Panc1 (cell line): ENCODE results near the gene TUBGCP3. TPM values are rescaled to one million over a fixed set of nuclear protein-coding genes. Genes with fewer than 3 reads are reported as not detected.

Experiments used
- ATAC-seq: fragments of 200-7000 bp; cut with Tn5 transposase; 2 replicates; pipeline ENCODE4 v1.9.1; 2020; ENCODE audit warnings: mild to moderate bottlenecking, moderate library complexity
- BruUV-seq: library from RNA; stranded (reverse); fragments of 400-500 nt; replicated peaks from 2 replicates; lab custom pipeline; 2021; lab: Mats Ljungman, UMichigan
- CTCF ChIA-PET: fragments of 300-600 bp; sonication (Branson Sonifier 250); formaldehyde crosslinking; loops from one replicate; lab custom pipeline; 2022; ENCODE audit warnings: antibody characterized with exemption; lab: Charles Lee
- POLR2A ChIA-PET: fragments of 300-600 bp; sonication (Branson Sonifier 250); formaldehyde crosslinking; loops from one replicate; lab custom pipeline; 2022; ENCODE audit warnings: antibody characterized with exemption; lab: Charles Lee
- DNase-seq: peaks from one replicate; pipeline ENCODE4 v3.0.0-alpha.2; 2010; ENCODE audit warnings: low read depth, low spot score
- H3K27ac ChIP-seq: 2 replicates; pipeline ENCODE4 v1.5.1; 2011; ENCODE audit warnings: mild to moderate bottlenecking, low read length, inconsistent platforms
- H3K27me3 ChIP-seq: fragments of 200-500 bp; sonication (Bioruptor generic); 2 replicates; pipeline ENCODE4 v1.6.0; 2014; ENCODE audit warnings: low read length, inconsistent platforms; ENCODE audit not compliant: control insufficient read depth, insufficient read depth
- H3K36me3 ChIP-seq: fragments of 200-500 bp; sonication (Bioruptor generic); 2 replicates; pipeline ENCODE4 v1.5.1; 2014; ENCODE audit warnings: inconsistent platforms, mild to moderate bottlenecking, low read length, moderate library complexity; ENCODE audit not compliant: control insufficient read depth, insufficient read depth
- H3K4me1 ChIP-seq: 2 replicates; pipeline ENCODE4 v1.5.1; 2011; ENCODE audit warnings: inconsistent platforms, mild to moderate bottlenecking, low read length, moderate library complexity; ENCODE audit not compliant: control insufficient read depth, insufficient read depth
- H3K4me3 ChIP-seq, 2 experiments: 2 replicates each; pipeline ENCODE4 v1.5.1; 2011 to 2012; ENCODE audit warnings: low read depth in 2 of 2, low read length in 2 of 2, mild to moderate bottlenecking in 2 of 2, inconsistent platforms in 1 of 2, moderate library complexity in 1 of 2
- H3K9me3 ChIP-seq: fragments of 200-500 bp; sonication (Bioruptor generic); 2 replicates; pipeline ENCODE4 v1.5.1; 2014; ENCODE audit warnings: low read depth, mild to moderate bottlenecking, inconsistent platforms, low read length, moderate library complexity; ENCODE audit not compliant: control insufficient read depth, insufficient read depth
- POLR2AphosphoS5 ChIP-seq: IDR thresholded peaks from 2 replicates; pipeline ENCODE4 v1.6.1; 2012; ENCODE audit warnings: mild to moderate bottlenecking, low read depth, low read length, moderate library complexity
- SIN3A ChIP-seq: IDR thresholded peaks from 2 replicates; pipeline ENCODE4 v1.6.1; 2012; ENCODE audit warnings: low read depth, mild to moderate bottlenecking, low read length, moderate library complexity, borderline replicate concordance; ENCODE audit not compliant: insufficient read depth
- TCF7L2 ChIP-seq: IDR thresholded peaks from 2 replicates; pipeline ENCODE4 v1.6.1; 2011; ENCODE audit warnings: mild to moderate bottlenecking, low read depth, low read length, inconsistent platforms
- in situ Hi-C: cut with HindIII; loops from 2 replicates; pipeline ENCODE4 v1.10.0; 2016; ENCODE audit warnings: low sequenced_read_pairs, low pct_unique_long_range_greater_than_20kb
- intact Hi-C: fragments of 100-400 bp; cut with micrococcal nuclease; formaldehyde crosslinking; loops from one replicate; pipeline ENCODE4 v1.10.0; 2022; ENCODE audit not compliant: unreplicated experiment
- total RNA-seq: library from RNA; stranded (reverse); gene quantifications from one replicate; pipeline ENCODE4 v1.2.1, GENCODE V29; 2021; ENCODE audit not compliant: unreplicated experiment
- TF ChIP-seq, protein P1 (sequence below), 2 experiments: IDR thresholded peaks; 2 replicates each; pipeline ENCODE4 v1.6.1; 2011 to 2012; ENCODE audit warnings: low read depth in 2 of 2, control low read depth in 1 of 2, low read length in 1 of 2, mild to moderate bottlenecking in 1 of 2, moderate library complexity in 1 of 2; ENCODE audit not compliant: insufficient read depth in 1 of 2
- TF ChIP-seq, protein P2 (sequence below): fragments of 450-650 bp; IDR thresholded peaks from 2 replicates; pipeline ENCODE4 v1.5.1; 2017; ENCODE audit warnings: mild to moderate bottlenecking

Gene TUBGCP3
- total RNA-seq, 1 experiment from 2014 or later, result 28.4 TPM

DNA sequence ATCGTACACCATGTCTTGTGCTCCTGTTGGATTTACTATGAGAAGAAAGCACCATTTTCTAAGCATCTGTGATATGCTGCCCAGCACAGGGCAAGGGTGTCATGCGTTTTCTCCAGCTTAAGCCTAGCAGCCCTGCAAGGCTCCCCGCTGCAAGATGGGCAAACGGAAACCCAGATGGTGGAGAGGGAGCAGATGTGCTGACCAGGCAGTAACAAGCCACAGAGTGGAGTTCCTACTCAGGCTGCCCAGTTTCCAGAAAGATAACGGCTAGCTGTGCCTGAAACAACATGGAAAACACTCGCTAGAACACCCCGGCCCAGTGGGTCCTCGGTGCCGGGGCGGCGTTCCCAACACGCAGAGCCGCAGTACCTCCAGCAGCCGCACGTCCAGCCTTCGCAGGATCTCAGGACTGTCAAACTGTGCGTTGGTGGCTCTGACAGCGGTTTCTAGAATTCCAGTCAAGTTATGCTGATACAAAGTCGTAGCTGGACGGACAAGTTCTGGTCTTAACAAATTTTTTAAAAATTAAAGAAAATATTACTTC, 68.4 kb downstream of the TUBGCP3 start:
- intact Hi-C loops, result no loop called here
- peaks cover 6% of the 10 kb centered on the region; the same call in 1 of the 2 replicates for H3K36me3 ChIP-seq
- POLR2A ChIA-PET, result no interaction called here

DNA sequence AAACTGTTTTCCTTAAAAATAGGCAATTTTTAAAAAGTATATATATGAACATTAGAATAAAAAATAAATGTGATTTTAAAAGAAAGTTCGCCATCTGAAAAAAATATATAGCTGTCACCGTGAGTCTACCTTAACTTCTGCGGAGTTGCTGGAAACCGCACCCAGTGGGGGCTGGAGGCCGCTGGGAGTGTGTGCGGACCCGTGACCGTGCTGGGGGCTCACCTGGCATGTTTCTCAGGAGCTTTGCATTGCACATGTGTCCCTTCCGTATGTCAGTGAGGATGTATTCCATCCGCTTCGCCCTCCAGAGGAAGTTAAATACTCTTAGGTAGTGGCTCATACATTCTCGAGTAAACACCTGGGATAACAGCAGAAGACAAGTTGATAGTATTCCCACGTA, 71.7 kb downstream of the TUBGCP3 start:
- peaks cover 6% of the 10 kb centered on the region; the same call in 1 of the 2 replicates for H3K36me3 ChIP-seq
- no peak for DNase-seq
- H3K27ac ChIP-seq, result no peak overlapping the region
- H3K9me3 ChIP-seq, result no peaks in the 10 kb centered on the region
- POLR2A ChIA-PET, result no interaction called here
- in situ Hi-C loops (no loop called here), intact Hi-C loops (no loop called here)
- no peak for ATAC-seq
- no peaks in the 10 kb centered on the region for H3K4me1 ChIP-seq
- H3K4me3 ChIP-seq, result no peak overlapping the region
- no TSS peak for BruUV-seq
- no peaks in the 10 kb centered on the region for H3K27me3 ChIP-seq
- CTCF ChIA-PET, result no interaction called here
- TF ChIP-seq TCF7L2 (no peak), POLR2AphosphoS5 (no peak), SIN3A (no peak)
- TF ChIP-seq, protein P1, sequence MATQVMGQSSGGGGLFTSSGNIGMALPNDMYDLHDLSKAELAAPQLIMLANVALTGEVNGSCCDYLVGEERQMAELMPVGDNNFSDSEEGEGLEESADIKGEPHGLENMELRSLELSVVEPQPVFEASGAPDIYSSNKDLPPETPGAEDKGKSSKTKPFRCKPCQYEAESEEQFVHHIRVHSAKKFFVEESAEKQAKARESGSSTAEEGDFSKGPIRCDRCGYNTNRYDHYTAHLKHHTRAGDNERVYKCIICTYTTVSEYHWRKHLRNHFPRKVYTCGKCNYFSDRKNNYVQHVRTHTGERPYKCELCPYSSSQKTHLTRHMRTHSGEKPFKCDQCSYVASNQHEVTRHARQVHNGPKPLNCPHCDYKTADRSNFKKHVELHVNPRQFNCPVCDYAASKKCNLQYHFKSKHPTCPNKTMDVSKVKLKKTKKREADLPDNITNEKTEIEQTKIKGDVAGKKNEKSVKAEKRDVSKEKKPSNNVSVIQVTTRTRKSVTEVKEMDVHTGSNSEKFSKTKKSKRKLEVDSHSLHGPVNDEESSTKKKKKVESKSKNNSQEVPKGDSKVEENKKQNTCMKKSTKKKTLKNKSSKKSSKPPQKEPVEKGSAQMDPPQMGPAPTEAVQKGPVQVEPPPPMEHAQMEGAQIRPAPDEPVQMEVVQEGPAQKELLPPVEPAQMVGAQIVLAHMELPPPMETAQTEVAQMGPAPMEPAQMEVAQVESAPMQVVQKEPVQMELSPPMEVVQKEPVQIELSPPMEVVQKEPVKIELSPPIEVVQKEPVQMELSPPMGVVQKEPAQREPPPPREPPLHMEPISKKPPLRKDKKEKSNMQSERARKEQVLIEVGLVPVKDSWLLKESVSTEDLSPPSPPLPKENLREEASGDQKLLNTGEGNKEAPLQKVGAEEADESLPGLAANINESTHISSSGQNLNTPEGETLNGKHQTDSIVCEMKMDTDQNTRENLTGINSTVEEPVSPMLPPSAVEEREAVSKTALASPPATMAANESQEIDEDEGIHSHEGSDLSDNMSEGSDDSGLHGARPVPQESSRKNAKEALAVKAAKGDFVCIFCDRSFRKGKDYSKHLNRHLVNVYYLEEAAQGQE (IDR thresholded peaks at IDR 0.05; ENCODE audit: insufficient read depth in 1 of 2, low read depth in 2 of 2, low read length in 1 of 2), result no peak
- TF ChIP-seq, protein P2, sequence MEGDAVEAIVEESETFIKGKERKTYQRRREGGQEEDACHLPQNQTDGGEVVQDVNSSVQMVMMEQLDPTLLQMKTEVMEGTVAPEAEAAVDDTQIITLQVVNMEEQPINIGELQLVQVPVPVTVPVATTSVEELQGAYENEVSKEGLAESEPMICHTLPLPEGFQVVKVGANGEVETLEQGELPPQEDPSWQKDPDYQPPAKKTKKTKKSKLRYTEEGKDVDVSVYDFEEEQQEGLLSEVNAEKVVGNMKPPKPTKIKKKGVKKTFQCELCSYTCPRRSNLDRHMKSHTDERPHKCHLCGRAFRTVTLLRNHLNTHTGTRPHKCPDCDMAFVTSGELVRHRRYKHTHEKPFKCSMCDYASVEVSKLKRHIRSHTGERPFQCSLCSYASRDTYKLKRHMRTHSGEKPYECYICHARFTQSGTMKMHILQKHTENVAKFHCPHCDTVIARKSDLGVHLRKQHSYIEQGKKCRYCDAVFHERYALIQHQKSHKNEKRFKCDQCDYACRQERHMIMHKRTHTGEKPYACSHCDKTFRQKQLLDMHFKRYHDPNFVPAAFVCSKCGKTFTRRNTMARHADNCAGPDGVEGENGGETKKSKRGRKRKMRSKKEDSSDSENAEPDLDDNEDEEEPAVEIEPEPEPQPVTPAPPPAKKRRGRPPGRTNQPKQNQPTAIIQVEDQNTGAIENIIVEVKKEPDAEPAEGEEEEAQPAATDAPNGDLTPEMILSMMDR, result no peak

More for the DNA sequence above, 68.4 kb downstream of the TUBGCP3 start:
- no peak overlapping the region for H3K27ac ChIP-seq
- no peaks in the 10 kb centered on the region for H3K27me3 ChIP-seq
- TF ChIP-seq TCF7L2, result no peak
- no peak for TF ChIP-seq SIN3A
- TF ChIP-seq POLR2AphosphoS5, result no peak
- TF ChIP-seq, protein P2, result no peak
- TF ChIP-seq, protein P1 (IDR thresholded peaks at IDR 0.05; ENCODE audit: insufficient read depth in 1 of 2, low read depth in 2 of 2, low read length in 1 of 2), result no peak
- no peak for ATAC-seq
- CTCF ChIA-PET, result no interaction called here
- in situ Hi-C loops, result no loop called here
- no peak overlapping the region for H3K4me3 ChIP-seq
- no peak for DNase-seq
- no TSS peak for BruUV-seq
- no peaks in the 10 kb centered on the region for H3K4me1 ChIP-seq
- no peaks in the 10 kb centered on the region for H3K9me3 ChIP-seq
